GM19043 (cell line): ENCODE results near the gene TTC9B.
"Not testable (repeated sequence)": the region's sequence is repeated elsewhere in the genome, so short reads cannot be mapped to it uniquely, and the experiment has no call there.

ENCODE experiments used
- ATAC-seq: cut with Tn5 transposase; IDR thresholded peaks from one replicate; pipeline ENCODE4 v1.9.1; 2021; ENCODE audit warnings: low read depth; ENCODE audit not compliant: unreplicated experiment

TTC9B gene

DNA sequence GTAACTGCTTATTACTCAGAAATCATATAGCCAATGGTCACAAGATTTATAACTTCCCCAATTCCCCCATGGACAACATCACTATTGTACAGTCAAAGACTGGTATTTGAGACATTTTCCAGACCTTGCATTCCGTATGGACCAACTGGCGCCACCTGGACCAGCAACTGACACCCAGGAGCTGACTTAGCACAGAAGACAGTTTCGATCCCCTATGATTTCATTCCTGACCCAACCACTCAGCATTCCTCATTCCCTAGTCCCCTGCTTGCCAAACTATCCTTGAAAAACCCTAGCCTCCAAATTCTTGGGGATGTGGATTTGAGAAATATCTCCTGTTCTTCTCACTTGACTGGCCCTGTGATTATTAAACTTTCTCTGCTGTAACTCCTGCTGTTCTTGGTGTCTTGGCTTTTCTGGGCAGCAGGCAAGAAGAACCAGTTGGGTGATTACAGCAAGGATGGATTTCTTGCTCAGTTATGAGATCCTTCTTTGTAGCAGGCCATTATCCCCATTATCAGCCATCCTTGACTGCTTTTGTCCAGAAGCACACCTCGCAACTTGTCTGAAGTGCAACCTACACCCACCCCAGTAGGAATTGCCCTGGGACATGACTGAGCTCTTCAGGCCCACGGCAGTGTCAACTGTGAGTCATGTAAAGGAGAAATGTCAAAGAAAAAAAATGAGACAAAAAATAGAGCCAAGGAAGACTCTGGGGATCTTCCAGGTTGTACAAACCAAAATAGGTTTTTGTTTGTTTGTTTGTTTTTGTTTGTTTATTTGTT is 40.7 kb downstream of the TTC9B start:
- no peak for ATAC-seq

DNA sequence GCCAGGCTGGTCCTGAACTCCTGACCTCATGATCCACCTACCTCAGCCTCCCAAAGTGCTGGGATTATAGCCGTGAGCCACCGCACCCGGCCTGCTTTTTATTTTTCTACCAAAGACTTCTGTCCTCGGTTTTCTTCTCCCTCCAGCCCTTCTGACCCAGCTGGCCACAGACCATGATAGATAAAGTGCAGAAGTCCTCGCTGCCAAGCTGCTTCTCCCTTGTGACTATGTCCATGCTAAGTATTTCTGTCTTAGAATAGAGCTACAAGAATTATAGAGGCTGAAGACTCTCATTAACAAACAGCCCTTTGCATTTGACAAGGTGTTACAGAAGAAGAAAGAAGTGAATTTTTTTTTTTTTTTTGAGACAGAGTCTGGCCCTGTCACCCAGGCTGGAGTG is 42.4 kb downstream of the TTC9B start:
- no peak for ATAC-seq

- ATAC-seq: no peak
These were observed 44.1 kb downstream of the TTC9B start for GRCh38 chr19:40174092-40174491.

- not testable (repeated sequence) for ATAC-seq
These were observed 46.9 kb downstream of the TTC9B start for GRCh38 chr19:40171293-40171692.

DNA sequence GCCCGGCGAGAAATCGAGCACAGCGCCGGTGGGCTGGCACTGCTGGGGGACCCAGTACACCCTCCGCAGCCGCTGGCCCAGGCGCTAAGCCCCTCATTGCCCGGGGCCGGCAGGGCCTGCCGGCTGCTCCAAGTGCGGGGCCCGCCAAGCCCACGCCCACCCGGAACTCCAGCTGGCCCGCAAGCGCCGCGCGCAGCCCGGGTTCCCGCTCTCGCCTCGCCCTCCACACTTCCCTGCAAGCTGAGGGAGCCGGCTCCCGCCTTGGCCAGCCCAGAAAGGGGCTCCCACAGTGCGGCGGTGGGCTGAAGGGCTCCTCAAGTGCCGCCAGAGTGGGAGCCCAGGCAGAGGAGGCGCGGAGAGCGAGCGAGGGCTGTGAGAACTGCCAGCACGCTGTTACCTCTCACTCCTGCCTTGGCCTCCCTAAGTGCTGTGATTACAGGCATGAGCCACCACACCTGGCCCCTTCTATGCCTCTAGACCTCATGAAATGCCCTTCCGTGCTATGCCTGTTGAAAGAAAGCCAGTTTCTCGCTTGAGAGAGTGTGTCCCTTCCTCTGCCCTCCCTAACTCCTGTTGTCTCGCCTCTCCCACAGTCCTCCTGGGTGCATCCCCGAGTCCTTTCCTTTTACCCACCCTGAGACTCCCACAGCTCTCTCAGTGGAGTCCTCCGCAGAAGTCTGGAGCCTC is 47.7 kb downstream of the TTC9B start:
- not testable (repeated sequence) for ATAC-seq

- ATAC-seq: not testable (repeated sequence)
These were observed 48.5 kb downstream of the TTC9B start for GRCh38 chr19:40169482-40170302.
